HEK293 (cell line): ENCODE data around the gene EZH1.

Experiments
- CTCF ChIP-seq: fragments of 450-650 bp; formaldehyde crosslinking; IDR thresholded peaks from 2 replicates; pipeline ENCODE4 v1.5.1; 2016; ENCODE audit warnings: missing biosample characterization, missing genetic modification characterization
- ZBTB8A ChIP-seq: fragments of 450-650 bp; formaldehyde crosslinking; IDR thresholded peaks from 2 replicates; pipeline ENCODE4 v1.5.1; 2016; ENCODE audit warnings: missing biosample characterization, missing genetic modification characterization

- TF ChIP-seq CTCF (no peak; the same call in 1 of the 2 replicates), ZBTB8A (tag by site-specific recombination) (no peak)
Measured at GRCh38 chr17:42678951-42679491, 65.8 kb downstream of the EZH1 start.
